ENCODE data around the gene ATP2C1.

ATP2C1 gene

GRCh38 chr3:130895690-130896488 is 2.0 kb downstream of the ATP2C1 start:
- no peak for DNase-seq

- DNase-seq = no peak
Measured at GRCh38 chr3:130897316-130897715, 3.4 kb downstream of the ATP2C1 start.

GRCh38 chr3:130900959-130901358 is 7.1 kb downstream of the ATP2C1 start:
- peak; percentile 49 for DNase-seq

- DNase-seq = peak; percentile 29
Measured at GRCh38 chr3:130901463-130902204, 7.8 kb downstream of the ATP2C1 start.

GRCh38 chr3:130903412-130903908 is 9.6 kb downstream of the ATP2C1 start:
- no peak for DNase-seq

GRCh38 chr3:130904491-130904890 is 10.6 kb downstream of the ATP2C1 start:
- DNase-seq = no peak

GRCh38 chr3:130905551-130905950 is 11.7 kb downstream of the ATP2C1 start:
- DNase-seq = no peak

GRCh38 chr3:130906374-130906995 is 12.6 kb downstream of the ATP2C1 start:
- DNase-seq = peak; percentile 59

GRCh38 chr3:130907500-130907899 is 13.6 kb downstream of the ATP2C1 start:
- no peak for DNase-seq

GRCh38 chr3:130907966-130908365 is 14.1 kb downstream of the ATP2C1 start:
- DNase-seq = no peak

GRCh38 chr3:130915567-130916292 is 21.8 kb downstream of the ATP2C1 start:
- no peak for DNase-seq

GRCh38 chr3:130916507-130917167 is 22.8 kb downstream of the ATP2C1 start:
- no peak for DNase-seq

- DNase-seq = no peak
Measured at GRCh38 chr3:130918328-130918727, 24.4 kb downstream of the ATP2C1 start.

- peak; percentile 81 for DNase-seq
Measured at GRCh38 chr3:130925628-130926027, 31.7 kb downstream of the ATP2C1 start.

- DNase-seq = no peak
Measured at GRCh38 chr3:130926504-130926903, 32.6 kb downstream of the ATP2C1 start.

- no peak for DNase-seq
Measured at GRCh38 chr3:130929804-130930203, 35.9 kb downstream of the ATP2C1 start.

GRCh38 chr3:130932979-130933378 is 39.1 kb downstream of the ATP2C1 start:
- DNase-seq = no peak

- peak; percentile 39 for DNase-seq
Measured at GRCh38 chr3:130933801-130934345, 40.0 kb downstream of the ATP2C1 start.

- DNase-seq = no peak
Measured at GRCh38 chr3:130934442-130935089, 40.7 kb downstream of the ATP2C1 start.

- DNase-seq = peak; percentile 61
Measured at GRCh38 chr3:130935761-130936492, 42.0 kb downstream of the ATP2C1 start.

Data from fibroblast of skin of scalp (primary cell).